Activated naive CD8-positive, alpha-beta T cell treated with anti-CD3 and anti-CD28 coated beads, Interleukin-2, amount 50 U/mL, for 24 hours (primary cell): ENCODE results near the gene COQ10B.

ENCODE experiments used
- ATAC-seq: fragments of 150-1000 bp; cut with Tn5 transposase; one replicate; pipeline ENCODE4 v1.10.0; 2021
- DNase-seq: peaks from one replicate; pipeline ENCODE4 v3.0.0; 2021
- H3K27ac Mint-ChIP-seq: one replicate; pipeline ENCODE4 v1.8.0; 2021; ENCODE audit warnings: mild to moderate bottlenecking, mixed read lengths
- H3K27me3 Mint-ChIP-seq: one replicate; pipeline ENCODE4 v1.8.0; 2021; ENCODE audit warnings: mixed read lengths
- H3K36me3 Mint-ChIP-seq: one replicate; pipeline ENCODE4 v1.8.0; 2021; ENCODE audit warnings: low read depth, mixed read lengths
- H3K4me1 Mint-ChIP-seq: one replicate; pipeline ENCODE4 v1.8.0; 2021; ENCODE audit warnings: mixed read lengths
- H3K4me3 Mint-ChIP-seq: one replicate; pipeline ENCODE4 v1.8.0; 2021; ENCODE audit warnings: mild to moderate bottlenecking, moderate library complexity, mixed read lengths
- H3K9me3 Mint-ChIP-seq: one replicate; pipeline ENCODE4 v1.8.0; 2021; ENCODE audit warnings: mixed read lengths

The COQ10B gene

GRCh38 chr2:197500503-197501131 lies 47.3 kb downstream of the COQ10B start:
- Mint-ChIP-seq H3K4me1 (peaks cover 60% of the 10 kb centered on the region), H3K36me3 (peaks cover 84% of the 10 kb centered on the region), H3K27ac (peak overlapping the region; percentile 97), H3K9me3 (no peaks in the 10 kb centered on the region), H3K4me3 (peak overlapping the region; percentile 97), H3K27me3 (no peaks in the 10 kb centered on the region)
- no peak for ATAC-seq
- no peak for DNase-seq

- peaks cover 44% of the 10 kb centered on the region for H3K4me1 Mint-ChIP-seq
- DNase-seq (no peak), ATAC-seq (no peak)
- peak overlapping the region; percentile 97 for H3K27ac Mint-ChIP-seq
- peak overlapping the region; percentile 97 for H3K4me3 Mint-ChIP-seq
- H3K27me3 Mint-ChIP-seq: no peaks in the 10 kb centered on the region
- H3K9me3 Mint-ChIP-seq: no peaks in the 10 kb centered on the region
- H3K36me3 Mint-ChIP-seq: peaks cover 70% of the 10 kb centered on the region
Measured at GRCh38 chr2:197502201-197502600, 48.8 kb downstream of the COQ10B start.

- Mint-ChIP-seq H3K4me3 (peak overlapping the region; percentile 97), H3K27ac (peak overlapping the region; percentile 97), H3K36me3 (peaks cover 65% of the 10 kb centered on the region), H3K9me3 (no peaks in the 10 kb centered on the region), H3K4me1 (peaks cover 39% of the 10 kb centered on the region), H3K27me3 (no peaks in the 10 kb centered on the region)
- no peak for ATAC-seq
- DNase-seq: no peak
Measured at GRCh38 chr2:197502685-197503084, 49.3 kb downstream of the COQ10B start.

DNA sequence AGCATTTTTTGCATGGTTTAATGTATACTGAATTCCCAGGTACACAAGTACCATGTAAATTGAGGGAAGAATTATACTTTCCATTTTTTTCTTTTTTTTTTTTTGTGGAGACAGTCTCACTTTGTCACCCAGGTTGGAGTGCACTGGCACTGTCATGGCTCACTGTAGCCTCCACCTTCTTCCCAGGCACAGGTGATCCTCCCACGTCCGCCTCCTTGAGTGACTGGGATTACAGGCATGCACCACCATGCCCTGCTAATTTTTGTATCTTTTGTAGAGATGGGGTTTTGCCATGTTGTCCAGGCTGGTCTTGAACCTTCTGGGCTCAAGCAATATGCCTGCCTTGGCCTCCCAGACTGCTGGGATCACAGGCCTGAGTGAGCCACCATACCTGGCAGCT lies 50.6 kb downstream of the COQ10B start:
- ATAC-seq (no peak), DNase-seq (no peak)
- Mint-ChIP-seq H3K27ac (peak overlapping the region; percentile 71), H3K4me3 (peak overlapping the region; percentile 53), H3K9me3 (no peaks in the 10 kb centered on the region), H3K4me1 (peaks cover 32% of the 10 kb centered on the region), H3K27me3 (no peaks in the 10 kb centered on the region), H3K36me3 (peaks cover 54% of the 10 kb centered on the region)

GRCh38 chr2:197504512-197504911 lies 51.2 kb downstream of the COQ10B start:
- ATAC-seq: no peak
- Mint-ChIP-seq H3K36me3 (peaks cover 52% of the 10 kb centered on the region), H3K9me3 (no peaks in the 10 kb centered on the region), H3K4me1 (peaks cover 32% of the 10 kb centered on the region), H3K27ac (peak overlapping the region; percentile 71), H3K27me3 (no peaks in the 10 kb centered on the region), H3K4me3 (peak overlapping the region; percentile 29)
- no peak for DNase-seq

- no peak overlapping the region for H3K4me3 Mint-ChIP-seq
- no peak overlapping the region for H3K27ac Mint-ChIP-seq
- H3K4me1 Mint-ChIP-seq: peaks cover 27% of the 10 kb centered on the region
- H3K27me3 Mint-ChIP-seq: no peaks in the 10 kb centered on the region
- no peaks in the 10 kb centered on the region for H3K9me3 Mint-ChIP-seq
- DNase-seq: no peak
- H3K36me3 Mint-ChIP-seq: peaks cover 39% of the 10 kb centered on the region
- ATAC-seq: no peak
Measured at GRCh38 chr2:197506658-197507057, 53.3 kb downstream of the COQ10B start.

DNA sequence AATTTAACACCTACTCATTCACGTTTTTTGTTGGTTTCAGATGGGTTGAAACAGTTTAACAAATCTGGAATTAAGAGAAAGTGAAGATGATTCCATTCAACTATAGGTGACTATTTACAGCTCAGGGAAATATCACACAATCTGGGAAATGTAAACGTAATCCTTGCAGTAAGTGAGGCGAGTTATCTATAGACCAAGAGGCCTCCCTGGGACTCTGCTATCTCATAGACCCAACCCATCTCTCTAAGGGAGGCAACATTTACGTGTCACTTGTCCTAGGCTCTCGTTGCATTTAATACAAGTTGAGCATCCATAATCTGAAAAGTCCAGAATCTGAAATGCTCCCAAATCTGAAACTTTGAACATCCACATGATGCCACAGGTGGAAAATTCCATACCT lies 60.6 kb downstream of the COQ10B start:
- ATAC-seq (no peak), DNase-seq (no peak)
- Mint-ChIP-seq H3K27me3 (no peaks in the 10 kb centered on the region), H3K4me1 (peaks cover 29% of the 10 kb centered on the region), H3K9me3 (no peaks in the 10 kb centered on the region), H3K27ac (no peak overlapping the region), H3K4me3 (no peak overlapping the region), H3K36me3 (peaks cover 4% of the 10 kb centered on the region)

- H3K4me3 Mint-ChIP-seq: peak overlapping the region; percentile 97
- ATAC-seq (no peak), DNase-seq (no peak)
- H3K27me3 Mint-ChIP-seq: no peaks in the 10 kb centered on the region
- peak overlapping the region; percentile 95 for H3K27ac Mint-ChIP-seq
- H3K36me3 Mint-ChIP-seq: peaks cover 10% of the 10 kb centered on the region
- no peaks in the 10 kb centered on the region for H3K9me3 Mint-ChIP-seq
- H3K4me1 Mint-ChIP-seq: peaks cover 36% of the 10 kb centered on the region
Measured at GRCh38 chr2:197514754-197515153, 61.4 kb downstream of the COQ10B start.

- ATAC-seq: no peak
Measured at GRCh38 chr2:197515315-197515738, 62.0 kb downstream of the COQ10B start.

GRCh38 chr2:197515739-197516392 lies 62.5 kb downstream of the COQ10B start, which contains the start of gene MOB4:
Gene MOB4 (plus strand): TSS chr2:197516066. CDS start chr2:197516087, 21 bp downstream.
- H3K36me3 Mint-ChIP-seq: peaks cover 10% of the 10 kb centered on the region

More at GRCh38 chr2:197515315-197515738, 62.0 kb downstream of the COQ10B start:
- DNase-seq: no peak
- Mint-ChIP-seq H3K4me3 (peak overlapping the region; percentile 97), H3K27ac (peak overlapping the region; percentile 95), H3K27me3 (no peaks in the 10 kb centered on the region), H3K36me3 (peaks cover 8% of the 10 kb centered on the region), H3K9me3 (no peaks in the 10 kb centered on the region), H3K4me1 (peaks cover 37% of the 10 kb centered on the region)

GRCh38 chr2:197516393-197516761 lies 63.0 kb downstream of the COQ10B start:
- Mint-ChIP-seq H3K4me1 (peaks cover 44% of the 10 kb centered on the region), H3K9me3 (no peaks in the 10 kb centered on the region), H3K27ac (peak overlapping the region; percentile 89), H3K36me3 (peaks cover 10% of the 10 kb centered on the region), H3K4me3 (peak overlapping the region; percentile 97), H3K27me3 (no peaks in the 10 kb centered on the region)
- peak; percentile 29 for DNase-seq
- no peak for ATAC-seq

More at GRCh38 chr2:197515739-197516392, 62.5 kb downstream of the COQ10B start, which contains the start of gene MOB4:
- no peaks in the 10 kb centered on the region for H3K9me3 Mint-ChIP-seq
- peak; percentile 96 for DNase-seq
- peak; percentile 98 for ATAC-seq
- H3K4me3 Mint-ChIP-seq: peak within 1 kb of the TSS; percentile 97
- peak within 1 kb of the TSS; percentile 95 for H3K27ac Mint-ChIP-seq
- no peaks in the 10 kb centered on the region for H3K27me3 Mint-ChIP-seq
- peaks cover 41% of the 10 kb centered on the region for H3K4me1 Mint-ChIP-seq

- no peaks in the 10 kb centered on the region for H3K27me3 Mint-ChIP-seq
- peak overlapping the region; percentile 89 for H3K27ac Mint-ChIP-seq
- H3K36me3 Mint-ChIP-seq: peaks cover 10% of the 10 kb centered on the region
- no peaks in the 10 kb centered on the region for H3K9me3 Mint-ChIP-seq
- H3K4me1 Mint-ChIP-seq: peaks cover 44% of the 10 kb centered on the region
- peak overlapping the region; percentile 97 for H3K4me3 Mint-ChIP-seq
- ATAC-seq: no peak
- no peak for DNase-seq
Measured at GRCh38 chr2:197517150-197517549, 63.8 kb downstream of the COQ10B start.
